ENCODE measurements around the gene SPPL3.

Gene SPPL3

DNA sequence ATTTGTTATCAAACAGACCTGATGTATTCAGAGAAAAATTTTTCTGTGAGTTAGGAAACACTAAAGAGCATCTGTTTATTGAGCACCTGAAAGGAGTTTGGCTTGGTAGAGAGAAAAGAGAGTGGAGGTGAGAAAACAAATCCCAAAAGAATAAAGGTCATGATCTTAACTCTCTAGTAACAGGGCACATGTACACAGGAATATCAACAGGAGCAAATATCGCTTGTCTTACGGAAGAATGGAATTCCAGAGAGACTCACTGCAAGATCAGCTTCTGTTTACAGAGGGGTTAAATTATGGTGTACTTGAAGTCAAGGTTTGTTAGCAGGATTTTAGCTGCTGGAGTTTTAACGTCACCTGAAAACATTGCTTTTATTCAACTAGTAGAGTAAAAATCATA is 78.8 kb downstream of the SPPL3 start:
- Histone ChIP-seq H3K27me3 (ENCODE audit: control insufficient read depth, insufficient read depth, low read length) (no peaks in the 10 kb centered on the region), H3K4me1 (ENCODE audit: control insufficient read depth, low read depth, low read length) (peaks cover 12% of the 10 kb centered on the region), H3K36me3 (ENCODE audit: control insufficient read depth, low read depth, low read length) (no peaks in the 10 kb centered on the region), H3K9ac (ENCODE audit: low read length) (no peak overlapping the region), H3K4me3 (ENCODE audit: low read length) (no peak overlapping the region), H3K27ac (ENCODE audit: low read length) (no peak overlapping the region), H3K9me3 (ENCODE audit: control insufficient read depth, low read depth, low read length) (no peaks in the 10 kb centered on the region)

DNA sequence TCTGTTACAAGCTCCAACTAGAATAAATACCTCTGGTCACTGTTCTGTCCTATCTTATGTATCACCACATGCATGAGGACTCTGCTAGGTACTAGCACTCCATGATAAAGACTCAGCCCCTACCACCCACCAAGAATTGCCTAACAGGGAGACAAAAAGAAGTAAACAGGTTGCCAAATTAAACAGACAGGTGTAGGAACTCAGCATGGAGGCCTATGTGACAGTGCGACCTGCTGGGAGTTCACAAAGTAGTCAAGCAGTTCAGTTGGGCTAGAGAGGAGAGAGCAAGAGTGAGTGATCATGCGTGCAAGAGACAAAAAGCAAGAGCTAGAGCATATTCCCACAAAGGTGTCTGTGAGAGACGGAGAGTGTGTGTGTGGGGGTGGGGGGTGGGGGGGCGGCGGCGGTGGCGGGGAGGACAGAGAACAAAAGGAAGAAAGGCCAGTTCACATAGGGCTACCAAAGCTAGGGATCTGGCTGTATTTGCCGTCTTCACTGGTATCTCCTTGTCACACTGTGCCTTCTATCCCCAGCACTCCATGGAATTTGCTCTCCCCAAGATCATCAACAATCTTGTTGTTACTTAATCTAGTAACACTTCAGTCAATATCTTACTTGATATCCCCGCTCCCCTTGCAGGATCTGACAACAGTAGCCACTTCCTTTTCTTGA is 81.2 kb downstream of the SPPL3 start:
- no peak overlapping the region for H3K9ac ChIP-seq (ENCODE audit: low read length)
- H3K36me3 ChIP-seq (ENCODE audit: control insufficient read depth, low read depth, low read length): no peaks in the 10 kb centered on the region
- no peaks in the 10 kb centered on the region for H3K9me3 ChIP-seq (ENCODE audit: control insufficient read depth, low read depth, low read length)
- no peak overlapping the region for H3K27ac ChIP-seq (ENCODE audit: low read length)
- H3K4me1 ChIP-seq (ENCODE audit: control insufficient read depth, low read depth, low read length): peaks cover 12% of the 10 kb centered on the region
- no peaks in the 10 kb centered on the region for H3K27me3 ChIP-seq (ENCODE audit: control insufficient read depth, insufficient read depth, low read length)
- H3K4me3 ChIP-seq (ENCODE audit: low read length): no peak overlapping the region

DNA sequence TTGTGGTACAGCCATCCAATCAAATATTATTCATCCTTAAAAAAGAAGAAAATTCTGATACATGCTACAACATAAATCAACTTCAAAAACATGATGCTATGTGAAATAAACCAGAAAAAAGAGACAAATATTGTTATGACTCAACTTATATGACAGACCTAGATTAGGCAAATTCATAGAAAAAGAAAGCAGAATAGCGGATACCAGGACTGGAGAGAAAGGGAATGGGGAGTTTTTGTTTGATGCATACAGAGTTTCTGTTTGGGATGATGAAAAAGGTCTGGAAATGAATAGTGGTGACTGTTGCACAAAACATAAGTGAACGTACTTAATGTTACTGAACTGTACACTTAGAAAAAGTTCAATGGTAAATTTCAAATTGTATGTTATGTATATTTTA is 82.3 kb downstream of the SPPL3 start:
- Histone ChIP-seq H3K9me3 (ENCODE audit: control insufficient read depth, low read depth, low read length) (no peaks in the 10 kb centered on the region), H3K4me3 (ENCODE audit: low read length) (no peak overlapping the region), H3K4me1 (ENCODE audit: control insufficient read depth, low read depth, low read length) (peaks cover 12% of the 10 kb centered on the region), H3K9ac (ENCODE audit: low read length) (no peak overlapping the region), H3K36me3 (ENCODE audit: control insufficient read depth, low read depth, low read length) (no peaks in the 10 kb centered on the region), H3K27ac (ENCODE audit: low read length) (no peak overlapping the region), H3K27me3 (ENCODE audit: control insufficient read depth, insufficient read depth, low read length) (no peaks in the 10 kb centered on the region)

DNA sequence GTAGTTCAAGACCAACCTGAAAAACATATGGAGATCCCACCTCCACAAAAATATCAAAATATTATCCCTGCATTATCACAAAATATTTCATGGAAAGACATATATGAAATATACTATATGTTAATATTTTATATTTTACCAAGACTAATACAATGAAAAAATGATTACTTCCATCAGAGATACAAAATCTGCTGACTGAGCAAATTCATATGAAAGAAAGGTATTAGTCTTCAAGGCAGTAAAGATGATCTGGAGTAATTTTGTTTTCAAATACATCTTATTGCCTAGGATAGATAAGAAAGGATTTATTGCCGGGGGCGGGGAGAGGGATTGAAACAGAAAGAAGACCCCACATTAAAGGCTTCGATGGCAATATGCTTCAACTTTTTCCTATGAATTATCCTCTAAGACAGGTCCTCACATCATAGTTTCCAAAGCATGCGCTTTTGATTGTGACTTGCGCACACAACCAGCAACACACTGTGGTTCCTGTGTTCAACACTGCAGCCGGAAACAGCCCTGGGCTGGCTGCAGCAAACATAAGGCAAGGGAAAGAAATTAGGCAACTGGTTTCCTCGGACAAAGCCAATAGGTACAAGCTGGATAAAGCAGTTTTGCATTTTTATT is 83.2 kb downstream of the SPPL3 start:
- Histone ChIP-seq H3K36me3 (ENCODE audit: control insufficient read depth, low read depth, low read length) (no peaks in the 10 kb centered on the region), H3K27ac (ENCODE audit: low read length) (no peak overlapping the region), H3K4me1 (ENCODE audit: control insufficient read depth, low read depth, low read length) (peaks cover 12% of the 10 kb centered on the region), H3K4me3 (ENCODE audit: low read length) (no peak overlapping the region), H3K27me3 (ENCODE audit: control insufficient read depth, insufficient read depth, low read length) (no peaks in the 10 kb centered on the region), H3K9me3 (ENCODE audit: control insufficient read depth, low read depth, low read length) (no peaks in the 10 kb centered on the region), H3K9ac (ENCODE audit: low read length) (no peak overlapping the region)

DNA sequence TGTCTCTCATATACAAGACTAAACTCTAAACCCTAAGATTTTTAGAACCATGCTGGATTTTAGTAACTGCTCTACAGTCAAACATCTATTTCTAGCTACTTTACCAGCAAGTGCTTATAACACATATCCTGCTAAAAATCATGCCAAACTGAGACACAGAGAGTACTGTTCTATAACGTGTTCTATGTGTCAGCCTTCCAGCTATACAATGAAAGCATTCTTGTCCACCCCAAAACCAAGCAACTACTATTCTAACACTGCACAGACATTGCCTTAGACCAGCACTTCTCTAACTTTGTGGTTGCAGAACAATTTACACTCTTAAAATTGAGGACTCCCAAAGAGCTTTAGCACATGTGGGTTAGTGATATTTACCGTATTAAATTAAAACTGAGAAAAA is 85.7 kb downstream of the SPPL3 start:
- Histone ChIP-seq H3K36me3 (ENCODE audit: control insufficient read depth, low read depth, low read length) (no peaks in the 10 kb centered on the region), H3K4me3 (ENCODE audit: low read length) (no peak overlapping the region), H3K9me3 (ENCODE audit: control insufficient read depth, low read depth, low read length) (no peaks in the 10 kb centered on the region), H3K27ac (ENCODE audit: low read length) (no peak overlapping the region), H3K27me3 (ENCODE audit: control insufficient read depth, insufficient read depth, low read length) (no peaks in the 10 kb centered on the region), H3K9ac (ENCODE audit: low read length) (no peak overlapping the region), H3K4me1 (ENCODE audit: control insufficient read depth, low read depth, low read length) (peaks cover 9% of the 10 kb centered on the region)

DNA sequence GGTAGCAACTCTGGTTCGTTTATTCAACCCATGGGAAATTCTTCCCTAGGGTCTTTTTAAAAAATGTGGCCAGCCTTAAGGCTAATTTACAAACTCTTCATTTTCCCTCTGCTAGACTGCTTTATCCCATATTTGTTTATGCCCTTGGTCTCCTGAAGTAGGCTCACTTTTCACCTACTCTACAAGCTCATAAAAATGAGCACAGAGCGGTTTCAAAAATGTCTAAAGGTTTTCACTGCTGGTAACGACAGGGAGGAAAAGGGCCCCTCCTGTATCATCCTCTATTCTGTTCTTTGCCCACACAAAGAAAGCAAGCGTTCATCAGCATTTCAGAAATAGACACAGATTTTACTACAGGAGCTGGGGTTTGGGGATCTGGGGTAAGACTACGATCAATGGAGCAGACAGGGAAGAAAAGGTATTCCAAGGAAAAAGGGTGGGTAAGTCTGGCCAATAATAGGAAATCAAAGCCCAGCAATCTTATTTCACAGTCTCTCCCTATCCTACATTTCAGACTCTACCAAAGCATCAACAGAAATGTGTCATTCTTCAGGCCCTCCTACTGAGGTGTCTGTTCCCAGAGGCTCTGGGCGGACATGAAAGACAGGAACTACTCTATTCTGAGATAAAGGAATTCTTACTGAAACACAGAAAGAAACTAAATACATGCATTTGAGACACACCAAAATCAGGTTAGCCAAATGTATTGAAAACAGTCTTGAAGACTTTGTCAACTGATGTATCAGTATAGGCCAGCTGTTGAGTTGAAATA is 86.4 kb downstream of the SPPL3 start:
- H3K4me1 ChIP-seq (ENCODE audit: control insufficient read depth, low read depth, low read length): peaks cover 6% of the 10 kb centered on the region
- no peaks in the 10 kb centered on the region for H3K9me3 ChIP-seq (ENCODE audit: control insufficient read depth, low read depth, low read length)
- H3K9ac ChIP-seq (ENCODE audit: low read length): no peak overlapping the region
- no peaks in the 10 kb centered on the region for H3K27me3 ChIP-seq (ENCODE audit: control insufficient read depth, insufficient read depth, low read length)
- no peak overlapping the region for H3K4me3 ChIP-seq (ENCODE audit: low read length)
- no peaks in the 10 kb centered on the region for H3K36me3 ChIP-seq (ENCODE audit: control insufficient read depth, low read depth, low read length)
- H3K27ac ChIP-seq (ENCODE audit: low read length): no peak overlapping the region

DNA sequence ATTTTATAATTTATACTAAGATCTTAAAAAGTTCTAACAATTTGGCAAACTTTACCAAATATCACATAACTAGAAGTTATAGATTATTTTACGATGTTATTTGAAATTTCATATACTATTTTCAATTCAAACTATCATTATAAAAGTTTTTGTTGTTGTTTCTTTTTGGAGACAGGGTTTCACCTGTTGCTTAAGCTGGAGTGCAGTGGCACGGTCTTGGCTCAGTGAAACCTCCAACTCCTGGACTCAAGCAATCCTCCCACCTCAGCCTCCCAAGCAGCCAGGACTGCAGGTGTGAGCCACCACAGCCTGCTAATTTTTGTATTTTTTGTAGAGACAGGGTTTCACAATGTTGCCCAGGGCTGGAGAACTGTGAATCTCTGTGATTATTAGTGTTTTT is 87.8 kb downstream of the SPPL3 start:
- Histone ChIP-seq H3K4me3 (ENCODE audit: low read length) (no peak overlapping the region), H3K27ac (ENCODE audit: low read length) (no peak overlapping the region), H3K9ac (ENCODE audit: low read length) (no peak overlapping the region), H3K4me1 (ENCODE audit: control insufficient read depth, low read depth, low read length) (no peaks in the 10 kb centered on the region), H3K9me3 (ENCODE audit: control insufficient read depth, low read depth, low read length) (no peaks in the 10 kb centered on the region), H3K27me3 (ENCODE audit: control insufficient read depth, insufficient read depth, low read length) (no peaks in the 10 kb centered on the region), H3K36me3 (ENCODE audit: control insufficient read depth, low read depth, low read length) (no peaks in the 10 kb centered on the region)

DNA sequence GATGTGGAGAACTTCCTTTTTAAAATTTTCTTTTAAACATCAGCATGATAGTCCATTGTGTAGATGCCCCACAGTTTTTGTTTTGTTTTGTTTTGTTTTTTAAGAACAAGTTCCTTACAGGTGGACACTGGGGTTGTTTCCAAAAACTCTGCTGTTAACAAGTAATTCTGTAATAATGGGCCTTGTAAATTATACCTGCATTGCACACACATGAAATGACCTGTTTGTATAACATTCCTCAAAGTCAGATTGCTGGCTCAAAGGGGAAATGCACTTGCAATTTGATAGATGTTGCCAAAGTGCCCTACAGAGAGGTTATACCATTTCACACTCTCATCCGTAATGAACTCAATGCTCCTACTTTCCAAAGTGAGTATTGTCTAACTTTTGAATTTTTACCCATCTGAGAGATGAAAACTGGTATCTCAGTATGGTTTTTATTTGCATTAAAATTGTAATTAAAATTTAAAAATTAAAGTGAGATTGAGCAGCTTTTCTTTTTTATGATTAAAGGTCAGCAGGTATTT is 89.2 kb downstream of the SPPL3 start:
- Histone ChIP-seq H3K27ac (ENCODE audit: low read length) (no peak overlapping the region), H3K4me1 (ENCODE audit: control insufficient read depth, low read depth, low read length) (no peaks in the 10 kb centered on the region), H3K9me3 (ENCODE audit: control insufficient read depth, low read depth, low read length) (no peaks in the 10 kb centered on the region), H3K36me3 (ENCODE audit: control insufficient read depth, low read depth, low read length) (peaks cover under 1% of the 10 kb centered on the region), H3K4me3 (ENCODE audit: low read length) (no peak overlapping the region), H3K9ac (ENCODE audit: low read length) (no peak overlapping the region), H3K27me3 (ENCODE audit: control insufficient read depth, insufficient read depth, low read length) (no peaks in the 10 kb centered on the region)

DNA sequence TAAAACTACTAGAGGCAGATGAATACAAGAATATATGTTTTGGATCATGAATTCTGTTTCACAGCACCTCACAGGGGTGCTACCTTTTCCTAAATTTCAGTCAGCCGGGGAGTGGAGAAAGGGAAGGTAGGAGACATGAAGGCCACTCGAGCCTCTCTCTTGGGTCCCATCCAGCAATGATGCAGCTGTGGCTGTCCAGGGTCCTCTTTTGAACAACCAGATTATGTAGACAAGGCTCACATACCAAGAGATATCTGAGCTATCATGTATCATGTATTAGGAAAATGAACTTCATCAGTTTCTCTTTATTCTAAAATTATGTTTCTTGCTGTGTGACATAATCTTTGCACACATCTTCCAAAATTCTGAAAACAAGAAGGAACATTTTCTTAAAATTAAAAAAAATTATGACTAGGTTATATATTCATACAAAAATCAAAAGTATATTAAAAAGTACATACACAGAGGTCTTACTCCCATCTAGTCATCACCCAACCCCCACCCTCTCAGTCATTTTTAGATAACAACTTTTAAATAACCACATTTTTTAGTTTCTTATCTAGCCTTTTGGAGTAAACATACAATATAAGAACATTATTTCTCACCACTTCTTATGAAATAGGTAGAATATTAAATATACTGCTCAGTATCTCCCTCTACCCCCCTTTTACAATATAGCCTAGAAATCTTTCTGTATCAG is 89.8 kb downstream of the SPPL3 start:
- Histone ChIP-seq H3K4me1 (ENCODE audit: control insufficient read depth, low read depth, low read length) (no peaks in the 10 kb centered on the region), H3K9me3 (ENCODE audit: control insufficient read depth, low read depth, low read length) (no peaks in the 10 kb centered on the region)

DNA sequence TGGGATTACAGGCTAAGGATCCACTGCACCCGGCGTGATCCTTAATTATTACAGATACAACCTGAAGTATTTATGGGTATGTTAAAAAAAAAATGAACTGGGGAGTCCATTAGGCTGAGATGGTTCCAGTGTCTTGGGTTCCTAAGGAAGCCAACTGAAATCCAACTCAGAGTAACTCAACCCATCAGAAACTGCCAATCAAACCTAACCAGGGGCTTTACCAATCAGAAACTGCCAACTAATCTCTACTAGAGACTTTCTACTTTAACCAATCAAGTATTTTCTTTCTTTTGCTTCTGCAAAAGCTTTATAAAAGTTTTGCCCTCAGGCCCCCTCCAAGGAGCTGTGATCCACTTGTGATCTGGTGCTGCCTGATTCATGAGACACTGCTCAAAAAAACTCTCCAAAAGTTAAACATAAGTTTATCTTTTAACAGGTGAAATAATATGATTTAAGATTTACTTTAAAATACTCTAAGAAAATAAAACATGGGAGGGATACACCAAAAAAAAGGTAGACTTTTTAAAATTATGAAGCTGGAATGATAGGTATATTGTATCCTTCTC is 90.5 kb downstream of the SPPL3 start:
- Histone ChIP-seq H3K27ac (ENCODE audit: low read length) (no peak overlapping the region), H3K36me3 (ENCODE audit: control insufficient read depth, low read depth, low read length) (peaks cover 8% of the 10 kb centered on the region), H3K9ac (ENCODE audit: low read length) (no peak overlapping the region), H3K4me1 (ENCODE audit: control insufficient read depth, low read depth, low read length) (no peaks in the 10 kb centered on the region), H3K9me3 (ENCODE audit: control insufficient read depth, low read depth, low read length) (no peaks in the 10 kb centered on the region), H3K27me3 (ENCODE audit: control insufficient read depth, insufficient read depth, low read length) (no peaks in the 10 kb centered on the region), H3K4me3 (ENCODE audit: low read length) (no peak overlapping the region)

More for the DNA sequence above, 89.8 kb downstream of the SPPL3 start:
- H3K27me3 ChIP-seq (ENCODE audit: control insufficient read depth, insufficient read depth, low read length): no peaks in the 10 kb centered on the region
- peaks cover 7% of the 10 kb centered on the region for H3K36me3 ChIP-seq (ENCODE audit: control insufficient read depth, low read depth, low read length)
- no peak overlapping the region for H3K27ac ChIP-seq (ENCODE audit: low read length)
- H3K9ac ChIP-seq (ENCODE audit: low read length): no peak overlapping the region
- no peak overlapping the region for H3K4me3 ChIP-seq (ENCODE audit: low read length)

DNA sequence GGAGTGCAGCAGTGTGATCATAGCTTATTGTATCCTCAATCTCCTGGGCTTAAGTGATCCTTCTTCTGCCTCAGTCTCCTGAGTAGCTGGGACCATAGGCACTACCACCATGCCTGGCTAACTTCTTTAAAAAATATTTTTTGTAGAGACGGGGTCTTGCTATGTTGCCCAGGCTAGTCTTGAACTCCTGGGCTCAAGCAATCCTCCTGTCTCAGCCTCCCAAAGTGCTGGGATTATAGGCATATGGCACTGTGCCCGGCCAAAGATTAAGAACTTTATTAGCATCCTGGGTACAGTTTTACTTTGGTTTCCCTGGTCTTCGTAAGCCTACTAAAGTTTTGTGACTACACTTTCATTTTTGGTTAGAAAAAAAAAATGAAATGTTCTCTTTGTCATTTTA is 94.1 kb downstream of the SPPL3 start:
- no peak overlapping the region for H3K9ac ChIP-seq (ENCODE audit: low read length)
- no peaks in the 10 kb centered on the region for H3K9me3 ChIP-seq (ENCODE audit: control insufficient read depth, low read depth, low read length)
- H3K27me3 ChIP-seq (ENCODE audit: control insufficient read depth, insufficient read depth, low read length): no peaks in the 10 kb centered on the region

More for the DNA sequence above, 94.1 kb downstream of the SPPL3 start:
- Histone ChIP-seq H3K36me3 (ENCODE audit: control insufficient read depth, low read depth, low read length) (peaks cover 11% of the 10 kb centered on the region), H3K4me1 (ENCODE audit: control insufficient read depth, low read depth, low read length) (no peaks in the 10 kb centered on the region), H3K4me3 (ENCODE audit: low read length) (no peak overlapping the region), H3K27ac (ENCODE audit: low read length) (no peak overlapping the region)
